ENCODE results near the gene TMSB4X. TPM values are rescaled to one million over a fixed set of nuclear protein-coding genes. Genes with fewer than 3 reads are reported as not detected.
A peak's percentile ranks its signal among the peaks of the same experiment; 100 is the strongest.

Gene TMSB4X
- total RNA-seq, 1 donor from 2014 or later: 2,924 TPM

- Mint-ChIP-seq H3K4me1 (ENCODE audit: unreplicated experiment) (peaks cover 37% of the 10 kb centered on the region), H3K27me3 (ENCODE audit: unreplicated experiment) (no peaks in the 10 kb centered on the region), H3K4me3 (ENCODE audit: unreplicated experiment) (no peak overlapping the region), H3K27ac (ENCODE audit: unreplicated experiment) (peak overlapping the region; percentile 69), H3K9me3 (ENCODE audit: unreplicated experiment) (no peaks in the 10 kb centered on the region), H3K36me3 (ENCODE audit: unreplicated experiment) (no peaks in the 10 kb centered on the region)
- peak; percentile 88 for DNase-seq (ENCODE audit: extremely low spot score, unreplicated experiment)
- peak; percentile 93 for TF ChIP-seq CTCF (IDR thresholded peaks at IDR 0.05)
Observed at GRCh38 chrX:12946838-12947544, 27.9 kb upstream of the TMSB4X start.

GRCh38 chrX:12947545-12948235, 27.2 kb upstream of the TMSB4X start:
- no peak overlapping the region for H3K27ac Mint-ChIP-seq (ENCODE audit: unreplicated experiment)
- H3K4me3 Mint-ChIP-seq (ENCODE audit: unreplicated experiment): no peak overlapping the region
- H3K4me1 Mint-ChIP-seq (ENCODE audit: unreplicated experiment): peaks cover 37% of the 10 kb centered on the region
- H3K9me3 Mint-ChIP-seq (ENCODE audit: unreplicated experiment): no peaks in the 10 kb centered on the region
- no peaks in the 10 kb centered on the region for H3K27me3 Mint-ChIP-seq (ENCODE audit: unreplicated experiment)
- H3K36me3 Mint-ChIP-seq (ENCODE audit: unreplicated experiment): no peaks in the 10 kb centered on the region
- DNase-seq (ENCODE audit: extremely low spot score, unreplicated experiment): no peak
- TF ChIP-seq CTCF (IDR thresholded peaks at IDR 0.05): no peak

GRCh38 chrX:12948495-12948894, 26.4 kb upstream of the TMSB4X start:
- Mint-ChIP-seq H3K4me1 (ENCODE audit: unreplicated experiment) (peaks cover 37% of the 10 kb centered on the region), H3K4me3 (ENCODE audit: unreplicated experiment) (no peak overlapping the region), H3K27me3 (ENCODE audit: unreplicated experiment) (no peaks in the 10 kb centered on the region), H3K36me3 (ENCODE audit: unreplicated experiment) (no peaks in the 10 kb centered on the region), H3K27ac (ENCODE audit: unreplicated experiment) (no peak overlapping the region), H3K9me3 (ENCODE audit: unreplicated experiment) (no peaks in the 10 kb centered on the region)
- no peak for TF ChIP-seq CTCF (IDR thresholded peaks at IDR 0.05)
- DNase-seq (ENCODE audit: extremely low spot score, unreplicated experiment): no peak

- DNase-seq (ENCODE audit: extremely low spot score, unreplicated experiment): no peak
- H3K36me3 Mint-ChIP-seq (ENCODE audit: unreplicated experiment): no peaks in the 10 kb centered on the region
- no peaks in the 10 kb centered on the region for H3K9me3 Mint-ChIP-seq (ENCODE audit: unreplicated experiment)
- peak overlapping the region; percentile 72 for H3K27ac Mint-ChIP-seq (ENCODE audit: unreplicated experiment)
- H3K4me3 Mint-ChIP-seq (ENCODE audit: unreplicated experiment): no peak overlapping the region
- no peaks in the 10 kb centered on the region for H3K27me3 Mint-ChIP-seq (ENCODE audit: unreplicated experiment)
- TF ChIP-seq CTCF (IDR thresholded peaks at IDR 0.05): no peak
- H3K4me1 Mint-ChIP-seq (ENCODE audit: unreplicated experiment): peaks cover 37% of the 10 kb centered on the region
Observed at GRCh38 chrX:12949205-12949926, 25.5 kb upstream of the TMSB4X start.

Measured in osteocyte (in vitro differentiated cells).